ENCODE measurements around the gene METTL8.
"Not testable (repeated sequence)": the region's sequence is repeated elsewhere in the genome, so short reads cannot be mapped to it uniquely, and the experiment has no call there.

The METTL8 gene

GRCh38 chr2:171317492-171318125 lies 116.2 kb downstream of the METTL8 start:
- no peak for DNase-seq (ENCODE audit: low read depth)
- no peak overlapping the region for H3K4me3 ChIP-seq (ENCODE audit: low read depth, low read length)
- TF ChIP-seq MYC (IDR thresholded peaks at IDR 0.05; ENCODE audit: low read depth, low read length) (no peak), POLR2A (IDR thresholded peaks at IDR 0.05; ENCODE audit: extremely low read depth, insufficient read length) (no peak)
- TF ChIP-seq, protein P1, sequence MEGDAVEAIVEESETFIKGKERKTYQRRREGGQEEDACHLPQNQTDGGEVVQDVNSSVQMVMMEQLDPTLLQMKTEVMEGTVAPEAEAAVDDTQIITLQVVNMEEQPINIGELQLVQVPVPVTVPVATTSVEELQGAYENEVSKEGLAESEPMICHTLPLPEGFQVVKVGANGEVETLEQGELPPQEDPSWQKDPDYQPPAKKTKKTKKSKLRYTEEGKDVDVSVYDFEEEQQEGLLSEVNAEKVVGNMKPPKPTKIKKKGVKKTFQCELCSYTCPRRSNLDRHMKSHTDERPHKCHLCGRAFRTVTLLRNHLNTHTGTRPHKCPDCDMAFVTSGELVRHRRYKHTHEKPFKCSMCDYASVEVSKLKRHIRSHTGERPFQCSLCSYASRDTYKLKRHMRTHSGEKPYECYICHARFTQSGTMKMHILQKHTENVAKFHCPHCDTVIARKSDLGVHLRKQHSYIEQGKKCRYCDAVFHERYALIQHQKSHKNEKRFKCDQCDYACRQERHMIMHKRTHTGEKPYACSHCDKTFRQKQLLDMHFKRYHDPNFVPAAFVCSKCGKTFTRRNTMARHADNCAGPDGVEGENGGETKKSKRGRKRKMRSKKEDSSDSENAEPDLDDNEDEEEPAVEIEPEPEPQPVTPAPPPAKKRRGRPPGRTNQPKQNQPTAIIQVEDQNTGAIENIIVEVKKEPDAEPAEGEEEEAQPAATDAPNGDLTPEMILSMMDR (IDR thresholded peaks at IDR 0.05; ENCODE audit: low read depth, low read length): no peak
- TF ChIP-seq, protein P2, sequence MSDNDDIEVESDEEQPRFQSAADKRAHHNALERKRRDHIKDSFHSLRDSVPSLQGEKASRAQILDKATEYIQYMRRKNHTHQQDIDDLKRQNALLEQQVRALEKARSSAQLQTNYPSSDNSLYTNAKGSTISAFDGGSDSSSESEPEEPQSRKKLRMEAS (IDR thresholded peaks at IDR 0.05; ENCODE audit: low read depth, low read length): no peak

GRCh38 chr2:171316755-171317337 lies 116.9 kb downstream of the METTL8 start:
- no peak overlapping the region for H3K4me3 ChIP-seq (ENCODE audit: low read depth, low read length)
- no peak for DNase-seq (ENCODE audit: low read depth)
- TF ChIP-seq, protein P1 (IDR thresholded peaks at IDR 0.05; ENCODE audit: low read depth, low read length): no peak
- TF ChIP-seq MYC (IDR thresholded peaks at IDR 0.05; ENCODE audit: low read depth, low read length): no peak

- no peak overlapping the region for H3K4me3 ChIP-seq (ENCODE audit: low read depth, low read length)
- no peak for DNase-seq (ENCODE audit: low read depth)
- TF ChIP-seq, protein P2 (IDR thresholded peaks at IDR 0.05; ENCODE audit: low read depth, low read length): no peak
- no peak for TF ChIP-seq POLR2A (IDR thresholded peaks at IDR 0.05; ENCODE audit: extremely low read depth, insufficient read length)
- TF ChIP-seq MYC (IDR thresholded peaks at IDR 0.05; ENCODE audit: low read depth, low read length): no peak
- TF ChIP-seq, protein P1 (IDR thresholded peaks at IDR 0.05; ENCODE audit: low read depth, low read length): no peak
Measured at GRCh38 chr2:171316220-171316619, 117.6 kb downstream of the METTL8 start.

DNA sequence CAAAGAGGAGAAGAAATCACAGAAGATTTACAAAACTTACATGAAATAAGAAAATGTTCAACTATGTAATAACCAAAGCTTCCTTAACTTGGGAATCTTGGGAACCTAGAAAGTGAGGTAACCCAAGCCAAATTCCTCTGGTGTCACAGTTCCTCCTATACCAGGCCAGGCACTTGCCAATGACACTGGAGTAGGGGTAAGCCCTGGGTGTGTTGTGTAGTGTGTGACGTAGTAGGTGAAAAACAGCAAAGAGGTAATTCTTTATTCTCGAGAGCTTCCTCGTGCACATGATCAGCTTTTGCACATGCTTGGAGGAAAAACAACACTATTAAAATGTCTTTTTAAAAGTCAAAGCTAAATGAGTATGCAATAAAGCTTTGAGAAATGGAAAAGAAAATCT lies 118.0 kb downstream of the METTL8 start:
- no peak overlapping the region for H3K4me3 ChIP-seq (ENCODE audit: low read depth, low read length)
- no peak for DNase-seq (ENCODE audit: low read depth)
- no peak for TF ChIP-seq MYC (IDR thresholded peaks at IDR 0.05; ENCODE audit: low read depth, low read length)
- TF ChIP-seq, protein P2 (IDR thresholded peaks at IDR 0.05; ENCODE audit: low read depth, low read length): no peak
- no peak for TF ChIP-seq POLR2A (IDR thresholded peaks at IDR 0.05; ENCODE audit: extremely low read depth, insufficient read length)
- TF ChIP-seq, protein P1 (IDR thresholded peaks at IDR 0.05; ENCODE audit: low read depth, low read length): no peak

DNA sequence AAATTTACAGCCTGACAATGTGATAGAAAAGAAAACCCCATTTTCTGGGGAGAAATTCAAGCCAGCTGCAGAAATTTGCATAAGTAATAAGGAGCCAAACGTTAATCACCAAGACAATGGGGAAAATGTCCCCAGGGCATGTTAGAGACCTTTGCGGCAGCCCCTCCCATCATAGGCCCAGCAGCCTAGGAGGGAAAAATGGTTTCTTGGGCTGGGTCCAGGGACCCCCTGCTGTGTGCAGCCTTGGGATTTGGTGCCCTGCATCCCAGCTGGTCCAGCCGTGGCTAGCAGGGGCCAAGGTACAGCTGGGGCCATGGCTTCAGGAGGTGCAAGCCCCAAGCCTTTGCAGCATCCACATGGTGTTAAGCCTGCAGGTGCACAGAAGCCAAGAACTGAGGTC lies 121.6 kb downstream of the METTL8 start:
- not testable (repeated sequence) for H3K4me3 ChIP-seq (ENCODE audit: low read depth, low read length)

GRCh38 chr2:171311589-171311988 lies 122.2 kb downstream of the METTL8 start:
- H3K4me3 ChIP-seq (ENCODE audit: low read depth, low read length); DNase-seq (ENCODE audit: low read depth): not testable (repeated sequence)

More for the DNA sequence above, 121.6 kb downstream of the METTL8 start:
- not testable (repeated sequence) for DNase-seq (ENCODE audit: low read depth)

DNA sequence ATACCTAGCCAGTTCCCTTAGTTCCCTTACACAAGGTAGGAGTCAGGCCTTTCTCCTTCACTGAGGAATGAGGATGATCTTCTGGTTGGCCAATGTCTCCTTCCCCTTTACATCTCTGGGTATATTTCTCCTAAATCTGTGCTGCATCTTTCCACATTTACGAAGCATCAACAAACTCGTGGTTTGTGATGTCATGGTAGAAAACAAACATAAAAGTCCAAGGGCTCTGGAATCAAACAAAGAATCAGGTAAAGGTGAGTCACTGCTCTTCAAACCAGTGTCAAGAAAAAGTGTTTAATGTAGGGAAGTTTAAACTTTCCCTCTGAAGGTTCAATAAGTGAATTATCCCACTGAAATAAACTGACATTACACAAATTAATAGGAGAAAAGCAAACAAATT lies 122.9 kb downstream of the METTL8 start:
- TF ChIP-seq MYC (IDR thresholded peaks at IDR 0.05; ENCODE audit: low read depth, low read length) (no peak), POLR2A (IDR thresholded peaks at IDR 0.05; ENCODE audit: extremely low read depth, insufficient read length) (no peak)
- TF ChIP-seq, protein P2 (IDR thresholded peaks at IDR 0.05; ENCODE audit: low read depth, low read length): no peak
- TF ChIP-seq, protein P1 (IDR thresholded peaks at IDR 0.05; ENCODE audit: low read depth, low read length): no peak
- no peak overlapping the region for H3K4me3 ChIP-seq (ENCODE audit: low read depth, low read length)
- no peak for DNase-seq (ENCODE audit: low read depth)

Data from NB4 (cell line).